Sigmoid colon (tissue), 4 donors: Measurements from ENCODE around the gene STAT4.

Source experiments
- EP300 ChIP-seq, 4 donors: sonication (generic); formaldehyde crosslinking; IDR thresholded peaks; one replicate each; pipeline ENCODE4 v1.6.1; 2017; ENCODE audit warnings: antibody characterized with exemption in 4 of 4
- POLR2A ChIP-seq, 2 donors: fragments of 450-650 bp; IDR thresholded peaks; one replicate each; pipeline ENCODE4 v1.6.1; 2016; ENCODE audit warnings: antibody characterized with exemption in 2 of 2, mild to moderate bottlenecking in 2 of 2, moderate library complexity in 2 of 2
- TF ChIP-seq, protein P1 (sequence below), 4 experiments: fragments of 450-650 bp in 3 of 4; fragments of 200-600 bp in 1 of 4; IDR thresholded peaks; one replicate each; pipeline ENCODE4 v1.5.1; 2016 to 2019; ENCODE audit warnings: antibody characterized with exemption in 4 of 4, mild to moderate bottlenecking in 3 of 4, moderate library complexity in 2 of 4

DNA sequence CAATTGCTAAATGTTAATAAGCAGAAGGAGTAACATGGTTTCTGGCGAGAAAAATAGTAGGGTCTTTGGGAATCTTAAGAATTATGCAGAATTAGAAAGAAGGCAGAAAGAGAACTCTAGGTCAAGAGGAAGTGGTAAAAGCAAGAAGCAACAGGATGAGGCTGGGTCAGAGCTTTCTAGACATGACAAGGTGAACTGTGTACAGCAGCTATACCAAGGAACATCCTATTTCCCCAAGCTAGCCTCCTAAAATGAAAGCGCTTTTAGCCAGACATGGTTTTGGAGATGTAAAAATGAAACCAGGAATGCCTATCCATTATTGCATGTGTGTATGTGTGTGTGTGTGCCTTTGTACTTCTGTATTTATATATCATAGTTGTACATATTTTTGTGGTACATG lies 94.6 kb downstream of the STAT4 start:
- TF ChIP-seq, protein P1, sequence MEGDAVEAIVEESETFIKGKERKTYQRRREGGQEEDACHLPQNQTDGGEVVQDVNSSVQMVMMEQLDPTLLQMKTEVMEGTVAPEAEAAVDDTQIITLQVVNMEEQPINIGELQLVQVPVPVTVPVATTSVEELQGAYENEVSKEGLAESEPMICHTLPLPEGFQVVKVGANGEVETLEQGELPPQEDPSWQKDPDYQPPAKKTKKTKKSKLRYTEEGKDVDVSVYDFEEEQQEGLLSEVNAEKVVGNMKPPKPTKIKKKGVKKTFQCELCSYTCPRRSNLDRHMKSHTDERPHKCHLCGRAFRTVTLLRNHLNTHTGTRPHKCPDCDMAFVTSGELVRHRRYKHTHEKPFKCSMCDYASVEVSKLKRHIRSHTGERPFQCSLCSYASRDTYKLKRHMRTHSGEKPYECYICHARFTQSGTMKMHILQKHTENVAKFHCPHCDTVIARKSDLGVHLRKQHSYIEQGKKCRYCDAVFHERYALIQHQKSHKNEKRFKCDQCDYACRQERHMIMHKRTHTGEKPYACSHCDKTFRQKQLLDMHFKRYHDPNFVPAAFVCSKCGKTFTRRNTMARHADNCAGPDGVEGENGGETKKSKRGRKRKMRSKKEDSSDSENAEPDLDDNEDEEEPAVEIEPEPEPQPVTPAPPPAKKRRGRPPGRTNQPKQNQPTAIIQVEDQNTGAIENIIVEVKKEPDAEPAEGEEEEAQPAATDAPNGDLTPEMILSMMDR (IDR thresholded peaks at IDR 0.05), result no peak
- no peak for TF ChIP-seq EP300 (IDR thresholded peaks at IDR 0.05)
- TF ChIP-seq POLR2A (IDR thresholded peaks at IDR 0.05), result no peak
